Muscle layer of colon (tissue), 2 donors: ENCODE results near the gene MPP7.

Experiments
- H3K27ac ChIP-seq: one replicate; pipeline ENCODE4 v1.7.0; 2013; ENCODE audit warnings: low read depth, mild to moderate bottlenecking, low read length, moderate library complexity
- H3K27me3 ChIP-seq, 2 donors: one replicate each; pipeline ENCODE4 v1.7.0; 2013; ENCODE audit warnings: low read length in 2 of 2, mild to moderate bottlenecking in 2 of 2; ENCODE audit not compliant: insufficient read depth in 2 of 2, control insufficient read depth in 1 of 2
- H3K36me3 ChIP-seq: one replicate; pipeline ENCODE4 v1.7.0; 2013; ENCODE audit warnings: mild to moderate bottlenecking, low read length; ENCODE audit not compliant: insufficient read depth
- H3K4me1 ChIP-seq: one replicate; pipeline ENCODE4 v1.7.0; 2013; ENCODE audit warnings: mild to moderate bottlenecking, low read length; ENCODE audit not compliant: insufficient read depth
- H3K4me3 ChIP-seq, 2 donors: one replicate each; pipeline ENCODE4 v1.7.0; 2013; ENCODE audit warnings: low read length in 2 of 2, low read depth in 1 of 2, mild to moderate bottlenecking in 1 of 2, moderate library complexity in 1 of 2
- H3K9ac ChIP-seq: one replicate; pipeline ENCODE4 v1.7.0; 2013; ENCODE audit warnings: low read length
- H3K9me3 ChIP-seq: one replicate; pipeline ENCODE4 v1.7.0; 2013; ENCODE audit warnings: mild to moderate bottlenecking, low read length
- donor health status: abdominal sarcoma.
- donor health status: Adenocarcinoma of cecum.

MPP7 gene

DNA sequence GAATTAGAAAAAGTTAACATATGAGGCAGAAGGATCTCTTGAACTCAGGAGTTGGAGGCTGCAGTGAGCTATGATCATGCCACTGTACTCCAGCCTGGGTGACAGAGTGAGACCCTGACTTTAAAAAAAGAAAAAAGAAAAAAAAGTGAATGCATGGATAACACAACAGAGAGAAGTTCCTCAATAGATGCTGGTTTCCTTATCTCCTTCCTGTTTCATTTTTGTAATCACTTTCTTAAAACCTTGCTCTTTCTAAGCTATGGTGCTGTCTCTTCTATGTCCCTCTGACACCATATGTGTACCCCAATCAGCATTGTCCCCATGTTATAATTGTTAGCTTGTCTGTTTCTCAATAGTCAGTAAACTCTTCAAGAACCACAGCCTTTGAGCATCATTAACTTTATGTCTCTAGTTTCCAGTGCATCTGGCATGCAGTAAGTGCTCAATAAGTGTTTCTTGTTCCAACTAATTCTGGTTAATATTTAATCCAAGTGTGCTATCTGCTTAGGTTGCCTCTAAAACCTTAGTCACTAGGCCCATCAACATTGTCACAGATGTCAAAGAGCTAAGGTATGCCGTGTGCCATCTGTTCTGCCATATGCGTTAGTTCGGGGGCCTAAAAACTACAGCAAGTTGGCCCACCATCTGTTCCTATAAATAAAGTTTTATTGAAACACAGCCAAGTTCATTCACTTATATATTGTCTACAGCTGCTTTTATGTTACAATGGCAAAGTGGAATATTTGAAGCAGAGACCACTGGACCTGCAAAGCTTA lies 36.2 kb downstream of the MPP7 start:
- Histone ChIP-seq H3K27me3 (no peaks in the 10 kb centered on the region), H3K4me3 (no peak overlapping the region), H3K36me3 (no peaks in the 10 kb centered on the region), H3K27ac (no peak overlapping the region), H3K4me1 (peaks cover 9% of the 10 kb centered on the region), H3K9me3 (no peaks in the 10 kb centered on the region), H3K9ac (no peak overlapping the region)

DNA sequence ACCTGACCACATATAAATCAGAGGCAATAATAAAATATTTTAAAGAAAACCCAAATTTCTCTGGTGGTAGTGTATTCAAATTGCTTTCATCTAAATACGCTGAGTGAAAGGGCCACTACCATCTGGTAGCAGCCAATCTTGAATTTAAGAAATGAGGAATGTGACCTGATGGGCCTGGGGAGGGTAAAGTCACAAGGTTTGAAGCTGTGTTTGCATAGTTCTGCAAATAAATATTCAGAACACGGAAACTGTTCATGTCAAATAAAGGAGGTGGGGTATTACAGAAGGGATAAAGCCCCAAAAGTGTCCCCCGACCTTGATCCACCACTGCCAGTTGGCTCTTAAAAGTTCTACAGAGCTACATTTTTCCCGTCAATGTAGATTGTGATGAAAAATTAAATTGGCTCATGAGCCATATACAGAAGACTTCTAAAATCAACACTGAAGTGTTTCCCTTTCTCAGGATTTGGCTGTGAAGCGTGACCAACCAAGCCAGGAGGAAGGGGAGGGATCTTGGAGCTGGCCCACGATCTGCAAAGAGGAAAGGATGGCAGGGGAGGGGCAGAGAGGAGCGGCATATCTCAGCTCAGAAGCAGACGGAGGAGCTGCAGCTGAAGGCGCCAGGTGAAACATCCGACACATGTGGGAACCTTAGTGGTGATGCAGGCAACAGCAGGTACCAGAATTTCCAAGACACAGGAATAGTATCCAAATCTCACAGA lies 39.6 kb downstream of the MPP7 start:
- Histone ChIP-seq H3K27me3 (no peaks in the 10 kb centered on the region), H3K4me3 (peak overlapping the region in 1 of 2 donors; percentile 37), H3K9ac (no peak overlapping the region), H3K27ac (peak overlapping the region; percentile 35), H3K9me3 (no peaks in the 10 kb centered on the region), H3K4me1 (peaks cover 14% of the 10 kb centered on the region), H3K36me3 (no peaks in the 10 kb centered on the region)

- Histone ChIP-seq H3K9ac (no peak overlapping the region), H3K36me3 (no peaks in the 10 kb centered on the region)
Measured at GRCh38 chr10:28256776-28257175, 46.1 kb downstream of the MPP7 start.

GRCh38 chr10:28254290-28254985 lies 48.4 kb downstream of the MPP7 start:
- H3K36me3 ChIP-seq = no peaks in the 10 kb centered on the region
- no peaks in the 10 kb centered on the region for H3K27me3 ChIP-seq
- H3K27ac ChIP-seq = peak overlapping the region; percentile 38
- no peaks in the 10 kb centered on the region for H3K9me3 ChIP-seq
- no peak overlapping the region for H3K9ac ChIP-seq
- peaks cover 34% of the 10 kb centered on the region for H3K4me1 ChIP-seq
- peak overlapping the region in 1 of 2 donors; percentile 5 for H3K4me3 ChIP-seq

More at GRCh38 chr10:28256776-28257175, 46.1 kb downstream of the MPP7 start:
- Histone ChIP-seq H3K9me3 (no peaks in the 10 kb centered on the region), H3K4me3 (no peak overlapping the region), H3K4me1 (peaks cover 36% of the 10 kb centered on the region), H3K27me3 (no peaks in the 10 kb centered on the region), H3K27ac (no peak overlapping the region)

DNA sequence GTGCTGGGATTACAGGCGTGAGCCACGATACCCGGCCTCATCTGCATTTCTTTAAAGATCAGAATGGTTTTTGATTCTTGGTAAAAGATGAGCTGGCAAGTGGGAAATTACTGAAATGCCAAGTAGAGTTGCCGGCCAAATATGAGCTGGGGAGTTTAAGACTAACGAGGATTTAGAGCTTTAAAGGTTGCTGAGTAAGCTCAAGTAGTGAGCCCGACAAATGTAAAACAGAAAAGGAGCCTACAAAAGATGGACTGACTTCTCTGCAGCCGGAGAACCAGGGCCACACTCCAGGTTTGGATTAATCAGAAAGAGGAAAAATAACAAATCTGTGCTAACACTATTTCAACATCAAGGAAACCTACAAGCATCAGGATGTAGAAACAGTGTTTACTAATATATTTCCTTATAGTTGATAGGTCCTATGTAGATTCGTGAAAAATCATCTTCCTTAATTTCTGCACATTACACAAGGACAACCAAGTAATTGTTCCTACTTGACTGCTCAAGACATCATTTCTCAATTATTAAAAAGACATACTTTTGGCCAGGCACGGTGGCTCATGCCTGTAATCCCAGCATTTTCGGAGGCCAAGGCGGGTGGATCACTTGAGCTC lies 49.6 kb downstream of the MPP7 start:
- H3K27ac ChIP-seq = no peak overlapping the region
- H3K9ac ChIP-seq = no peak overlapping the region
- no peaks in the 10 kb centered on the region for H3K9me3 ChIP-seq
- H3K4me3 ChIP-seq = no peak overlapping the region
- H3K36me3 ChIP-seq = no peaks in the 10 kb centered on the region
- H3K4me1 ChIP-seq = peaks cover 34% of the 10 kb centered on the region
- no peaks in the 10 kb centered on the region for H3K27me3 ChIP-seq
